Astrocyte of the cerebellum (primary cell): ENCODE results near the gene CRIP1.
A peak's percentile ranks its signal among the peaks of the same experiment; 100 is the strongest.

Experiments used
- DNase-seq: peaks from one replicate; pipeline ENCODE4 v3.0.0-alpha.2; 2011; ENCODE audit warnings: low read depth
- H3K4me3 ChIP-seq: 2 replicates; pipeline ENCODE4 v1.5.1; 2011; ENCODE audit warnings: mild to moderate bottlenecking, low read depth, low read length, moderate library complexity
- CTCF ChIP-seq: IDR thresholded peaks from 2 replicates; pipeline ENCODE4 v1.5.1; 2012; ENCODE audit warnings: low read length, low read depth, moderate library complexity, mild to moderate bottlenecking; ENCODE audit errors: missing control alignments
- in situ Hi-C: cut with HindIII; loops from 2 replicates; pipeline ENCODE4 v1.10.0; 2017; ENCODE audit warnings: low sequenced_read_pairs

The CRIP1 gene

GRCh38 chr14:105490572-105491365 is 4.1 kb downstream of the CRIP1 start, which contains the start of gene TEDC1:
TSS of gene TEDC1 (plus strand) at chr14:105491246. CDS start at chr14:105491376, 130 bp downstream.
- in situ Hi-C loops, result no loop called here
- DNase-seq, result peak; percentile 100
- H3K4me3 ChIP-seq, result peak within 1 kb of the TSS; percentile 58
- TF ChIP-seq CTCF, result peak; percentile 59

- DNase-seq, result no peak
- TF ChIP-seq CTCF, result no peak
- in situ Hi-C loops, result no loop called here
- H3K4me3 ChIP-seq, result peak overlapping the region; percentile 53
These were observed 4.8 kb downstream of the CRIP1 start for GRCh38 chr14:105491366-105491973.

GRCh38 chr14:105492031-105492970 is 5.6 kb downstream of the CRIP1 start:
- no peak for DNase-seq
- in situ Hi-C loops, result no loop called here
- no peak overlapping the region for H3K4me3 ChIP-seq
- no peak for TF ChIP-seq CTCF

GRCh38 chr14:105492971-105493871 is 6.5 kb downstream of the CRIP1 start:
- no peak for TF ChIP-seq CTCF
- H3K4me3 ChIP-seq, result no peak overlapping the region
- in situ Hi-C loops, result no loop called here

GRCh38 chr14:105493921-105494605 is 7.4 kb downstream of the CRIP1 start:
- TF ChIP-seq CTCF, result no peak
- in situ Hi-C loops, result no loop called here
- no peak overlapping the region for H3K4me3 ChIP-seq
- no peak for DNase-seq

More at GRCh38 chr14:105492971-105493871, 6.5 kb downstream of the CRIP1 start:
- no peak for DNase-seq
